ENCODE measurements around the gene LRRC4B. TPM values are rescaled to one million over a fixed set of nuclear protein-coding genes. Genes with fewer than 3 reads are reported as not detected.

The LRRC4B gene
- total RNA-seq, 1 donor from 2014 or later = 1.0 TPM

DNA sequence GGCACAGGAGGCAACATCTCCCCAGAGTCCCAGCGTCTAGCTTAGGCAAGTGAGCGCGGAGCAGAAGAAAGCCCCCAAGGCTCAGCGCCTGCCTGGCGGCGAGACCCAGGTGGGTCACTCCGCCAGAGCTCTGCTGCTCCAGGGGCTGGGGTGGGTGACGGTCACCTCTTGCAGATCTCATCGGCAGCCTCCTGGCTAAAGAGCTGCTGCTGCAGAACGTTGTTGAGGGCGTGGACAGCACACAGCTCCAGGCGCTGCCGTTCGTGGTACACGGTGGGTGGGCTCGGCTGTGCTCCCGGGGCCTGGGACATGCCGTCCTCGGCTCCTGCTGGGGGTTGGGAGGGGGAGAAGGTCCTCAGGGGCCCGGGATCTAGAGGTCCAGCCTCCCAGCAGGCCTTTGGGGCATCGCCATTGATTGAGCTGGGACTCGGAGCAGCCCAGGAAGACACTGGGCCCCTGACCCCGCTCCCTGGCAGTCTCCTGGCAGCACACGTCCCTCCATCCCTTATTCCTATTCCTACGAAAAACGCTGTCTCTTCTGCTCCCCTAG is 58.0 kb downstream of the LRRC4B start:
- H3K9me3 Mint-ChIP-seq (ENCODE audit: low read depth) = no peaks in the 10 kb centered on the region

DNA sequence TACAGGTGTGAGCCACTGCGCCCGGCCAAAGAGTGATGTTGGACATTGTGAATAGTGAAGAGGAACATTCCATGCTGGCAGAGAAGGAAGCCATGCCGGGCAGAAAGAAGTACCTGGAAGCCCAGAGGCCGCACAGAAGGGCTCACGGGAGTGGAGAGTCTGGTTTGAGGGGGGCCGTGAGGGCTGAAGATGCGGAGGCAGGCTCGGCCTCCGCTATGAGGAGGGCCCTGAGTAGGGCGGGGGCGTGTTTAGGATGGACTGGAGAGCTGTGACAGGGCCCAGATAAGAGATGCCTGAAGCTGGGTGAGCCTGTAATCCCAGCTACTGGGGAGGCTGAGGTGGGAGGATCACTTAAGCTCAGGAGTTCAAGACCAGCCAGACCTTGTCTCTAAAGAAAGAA is 58.9 kb downstream of the LRRC4B start:
- Mint-ChIP-seq H3K27ac (no peak overlapping the region), H3K27me3 (no peaks in the 10 kb centered on the region), H3K36me3 (ENCODE audit: insufficient read depth) (no peaks in the 10 kb centered on the region), H3K4me3 (ENCODE audit: low read depth) (no peak overlapping the region), H3K9me3 (ENCODE audit: low read depth) (no peaks in the 10 kb centered on the region), H3K4me1 (ENCODE audit: low read depth) (peaks cover 6% of the 10 kb centered on the region)
- DNase-seq (ENCODE audit: low spot score, unreplicated experiment) = no peak
- TF ChIP-seq CTCF (IDR thresholded peaks at IDR 0.05; ENCODE audit: unreplicated experiment) = no peak

More for the DNA sequence above, 58.0 kb downstream of the LRRC4B start:
- peaks cover 6% of the 10 kb centered on the region for H3K4me1 Mint-ChIP-seq (ENCODE audit: low read depth)
- no peak for DNase-seq (ENCODE audit: low spot score, unreplicated experiment)
- peak overlapping the region; percentile 80 for H3K4me3 Mint-ChIP-seq (ENCODE audit: low read depth)
- no peaks in the 10 kb centered on the region for H3K36me3 Mint-ChIP-seq (ENCODE audit: insufficient read depth)
- peak overlapping the region; percentile 92 for H3K27ac Mint-ChIP-seq
- H3K27me3 Mint-ChIP-seq = no peaks in the 10 kb centered on the region
- TF ChIP-seq CTCF (IDR thresholded peaks at IDR 0.05; ENCODE audit: unreplicated experiment) = no peak

DNA sequence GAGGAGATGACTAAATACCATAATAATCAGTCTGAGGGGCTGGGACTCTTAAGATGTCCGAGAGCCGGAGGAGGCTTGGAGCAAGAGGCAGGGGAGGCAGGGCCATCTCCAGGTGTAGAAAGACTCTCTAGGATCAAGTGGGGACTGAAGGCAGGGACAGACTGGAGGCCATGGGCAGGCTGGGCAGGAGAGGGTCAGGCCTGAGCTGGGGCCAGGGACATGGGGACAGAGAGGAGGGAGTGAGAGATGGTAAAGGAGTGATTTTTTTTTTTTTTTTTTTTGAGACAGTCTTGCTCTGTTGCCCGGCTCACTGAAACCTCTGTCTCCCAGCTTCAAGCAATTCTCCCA is 59.4 kb downstream of the LRRC4B start:
- Mint-ChIP-seq H3K36me3 (ENCODE audit: insufficient read depth) (no peaks in the 10 kb centered on the region), H3K27ac (no peak overlapping the region), H3K27me3 (no peaks in the 10 kb centered on the region), H3K4me3 (ENCODE audit: low read depth) (no peak overlapping the region), H3K9me3 (ENCODE audit: low read depth) (no peaks in the 10 kb centered on the region), H3K4me1 (ENCODE audit: low read depth) (peaks cover 6% of the 10 kb centered on the region)
- no peak for DNase-seq (ENCODE audit: low spot score, unreplicated experiment)
- no peak for TF ChIP-seq CTCF (IDR thresholded peaks at IDR 0.05; ENCODE audit: unreplicated experiment)

DNA sequence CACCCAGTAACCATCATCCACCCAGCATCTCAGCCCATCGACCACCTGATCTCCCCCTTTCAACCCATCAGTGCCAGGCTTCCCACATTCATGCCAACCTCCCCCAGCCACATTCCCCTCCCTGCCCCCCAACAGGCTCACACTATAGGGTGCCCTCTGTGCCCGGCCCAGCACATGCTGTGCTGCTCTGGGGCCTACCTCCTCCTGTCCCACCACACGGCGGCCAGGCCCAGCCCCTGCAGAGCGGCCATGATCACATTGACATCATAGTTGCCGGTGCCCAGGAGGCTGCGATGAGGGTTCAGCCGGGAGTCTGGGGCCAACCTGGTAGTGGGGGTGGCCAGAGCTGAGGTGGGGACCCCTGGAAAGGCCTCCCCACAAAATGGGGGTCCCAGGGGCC is 60.9 kb downstream of the LRRC4B start:
- H3K9me3 Mint-ChIP-seq (ENCODE audit: low read depth) = no peaks in the 10 kb centered on the region

GRCh38 chr19:50506700-50507099 is 61.5 kb downstream of the LRRC4B start:
- no peaks in the 10 kb centered on the region for H3K36me3 Mint-ChIP-seq (ENCODE audit: insufficient read depth)
- H3K9me3 Mint-ChIP-seq (ENCODE audit: low read depth) = no peaks in the 10 kb centered on the region
- no peak for TF ChIP-seq CTCF (IDR thresholded peaks at IDR 0.05; ENCODE audit: unreplicated experiment)
- H3K4me1 Mint-ChIP-seq (ENCODE audit: low read depth) = peaks cover 4% of the 10 kb centered on the region
- H3K27ac Mint-ChIP-seq = no peak overlapping the region
- H3K27me3 Mint-ChIP-seq = no peaks in the 10 kb centered on the region
- DNase-seq (ENCODE audit: low spot score, unreplicated experiment) = no peak
- no peak overlapping the region for H3K4me3 Mint-ChIP-seq (ENCODE audit: low read depth)

More for the DNA sequence above, 60.9 kb downstream of the LRRC4B start:
- Mint-ChIP-seq H3K4me3 (ENCODE audit: low read depth) (no peak overlapping the region), H3K27ac (no peak overlapping the region), H3K27me3 (no peaks in the 10 kb centered on the region), H3K36me3 (ENCODE audit: insufficient read depth) (no peaks in the 10 kb centered on the region), H3K4me1 (ENCODE audit: low read depth) (peaks cover 6% of the 10 kb centered on the region)
- TF ChIP-seq CTCF (IDR thresholded peaks at IDR 0.05; ENCODE audit: unreplicated experiment) = no peak
- DNase-seq (ENCODE audit: low spot score, unreplicated experiment) = no peak

All from progenitor cell of endocrine pancreas (in vitro differentiated cells).